ENCODE data around the gene MB21D2. TPM values are rescaled to one million over a fixed set of nuclear protein-coding genes. Genes with fewer than 3 reads are reported as not detected.

The MB21D2 gene
- polyA plus RNA-seq, 1 donor = 17.5 TPM

GRCh38 chr3:192890347-192891335 is 27.0 kb downstream of the MB21D2 start:
- no peak for DNase-seq (ENCODE audit: low read depth)

GRCh38 chr3:192889679-192890078 is 28.0 kb downstream of the MB21D2 start:
- no peak for DNase-seq (ENCODE audit: low read depth)

GRCh38 chr3:192888190-192888589 is 29.5 kb downstream of the MB21D2 start:
- no peak for DNase-seq (ENCODE audit: low read depth)

GRCh38 chr3:192887701-192888100 is 30.0 kb downstream of the MB21D2 start:
- no peak for DNase-seq (ENCODE audit: low read depth)

GRCh38 chr3:192887047-192887446 is 30.6 kb downstream of the MB21D2 start:
- DNase-seq (ENCODE audit: low read depth) = no peak

GRCh38 chr3:192884777-192885773 is 32.6 kb downstream of the MB21D2 start:
- DNase-seq (ENCODE audit: low read depth) = no peak

GRCh38 chr3:192883512-192883911 is 34.1 kb downstream of the MB21D2 start:
- DNase-seq (ENCODE audit: low read depth) = no peak

- DNase-seq (ENCODE audit: low read depth) = no peak
Observed at GRCh38 chr3:192881159-192881786, 36.4 kb downstream of the MB21D2 start.

GRCh38 chr3:192880313-192880712 is 37.3 kb downstream of the MB21D2 start:
- no peak for DNase-seq (ENCODE audit: low read depth)

- no peak for DNase-seq (ENCODE audit: low read depth)
Observed at GRCh38 chr3:192879346-192880031, 38.2 kb downstream of the MB21D2 start.

- no peak for DNase-seq (ENCODE audit: low read depth)
Observed at GRCh38 chr3:192875971-192876565, 41.6 kb downstream of the MB21D2 start.

- no peak for DNase-seq (ENCODE audit: low read depth)
Observed at GRCh38 chr3:192870822-192871221, 46.8 kb downstream of the MB21D2 start.

GRCh38 chr3:192869131-192870031 is 48.3 kb downstream of the MB21D2 start:
- no peak for DNase-seq (ENCODE audit: low read depth)

- no peak for DNase-seq (ENCODE audit: low read depth)
Observed at GRCh38 chr3:192867645-192868044, 50.0 kb downstream of the MB21D2 start.

GRCh38 chr3:192866804-192867203 is 50.9 kb downstream of the MB21D2 start:
- DNase-seq (ENCODE audit: low read depth) = no peak

- DNase-seq (ENCODE audit: low read depth) = no peak
Observed at GRCh38 chr3:192864941-192865340, 52.7 kb downstream of the MB21D2 start.

GRCh38 chr3:192863091-192863420 is 54.6 kb downstream of the MB21D2 start:
- no peak for DNase-seq (ENCODE audit: low read depth)

- no peak for DNase-seq (ENCODE audit: low read depth)
Observed at GRCh38 chr3:192862408-192863090, 55.1 kb downstream of the MB21D2 start.

GRCh38 chr3:192861972-192862371 is 55.7 kb downstream of the MB21D2 start:
- DNase-seq (ENCODE audit: low read depth) = no peak

Data from forelimb muscle (tissue), 1 donor.